GM18870 (cell line): ENCODE results near the gene TFB1M.
A peak's percentile ranks its signal among the peaks of the same experiment; 100 is the strongest.
"Not testable (repeated sequence)": the region's sequence is repeated elsewhere in the genome, so short reads cannot be mapped to it uniquely, and the experiment has no call there.

Source experiments
- ATAC-seq: cut with Tn5 transposase; IDR thresholded peaks from one replicate; pipeline ENCODE4 v1.9.1; 2021; ENCODE audit warnings: moderate library complexity; ENCODE audit not compliant: unreplicated experiment

The TFB1M gene

GRCh38 chr6:155314092-155314772 lies at the start of gene TFB1M:
TFB1M (minus strand) TSS chr6:155314484; CDS start chr6:155314428, 56 bp downstream.
- peak; percentile 90 for ATAC-seq

GRCh38 chr6:155364021-155364420 lies 49.7 kb upstream of the TFB1M start:
- ATAC-seq = not testable (repeated sequence)

GRCh38 chr6:155362968-155363632 lies 48.8 kb upstream of the TFB1M start:
- ATAC-seq = not testable (repeated sequence)

GRCh38 chr6:155354167-155354566 lies 39.9 kb upstream of the TFB1M start:
- ATAC-seq = no peak

- no peak for ATAC-seq
These were observed 38.5 kb upstream of the TFB1M start for GRCh38 chr6:155352811-155353210.

GRCh38 chr6:155352130-155352420 lies 37.8 kb upstream of the TFB1M start:
- ATAC-seq = no peak

GRCh38 chr6:155351273-155352129 lies 37.2 kb upstream of the TFB1M start:
- ATAC-seq = peak; percentile 96

GRCh38 chr6:155349956-155350355 lies 35.7 kb upstream of the TFB1M start:
- no peak for ATAC-seq

GRCh38 chr6:155349129-155349528 lies 34.8 kb upstream of the TFB1M start:
- ATAC-seq = no peak

- ATAC-seq = no peak
These were observed 33.5 kb upstream of the TFB1M start for GRCh38 chr6:155347800-155348199.

GRCh38 chr6:155346957-155347356 lies 32.7 kb upstream of the TFB1M start:
- ATAC-seq = no peak

GRCh38 chr6:155344341-155345006 lies 30.2 kb upstream of the TFB1M start:
- ATAC-seq = no peak

- peak; percentile 70 for ATAC-seq
These were observed 27.0 kb upstream of the TFB1M start for GRCh38 chr6:155341130-155341828.

GRCh38 chr6:155340464-155341129 lies 26.3 kb upstream of the TFB1M start:
- peak; percentile 17 for ATAC-seq

GRCh38 chr6:155339929-155340328 lies 25.6 kb upstream of the TFB1M start:
- ATAC-seq = not testable (repeated sequence)

- not testable (repeated sequence) for ATAC-seq
These were observed 24.0 kb upstream of the TFB1M start for GRCh38 chr6:155338237-155338636.

- no peak for ATAC-seq
These were observed 21.0 kb upstream of the TFB1M start for GRCh38 chr6:155335265-155335664.

- ATAC-seq = not testable (repeated sequence)
These were observed 19.8 kb upstream of the TFB1M start for GRCh38 chr6:155334073-155334472.

GRCh38 chr6:155333414-155333813 lies 19.1 kb upstream of the TFB1M start:
- peak; percentile 81 for ATAC-seq

GRCh38 chr6:155330922-155331321 lies 16.6 kb upstream of the TFB1M start:
- ATAC-seq = no peak
